CD4-positive, alpha-beta T cell treated with Interleukin-10 for 1 hour (primary cell): ENCODE results near the gene CFP.
A peak's percentile ranks its signal among the peaks of the same experiment; 100 is the strongest.
"Not testable (repeated sequence)": the region's sequence is repeated elsewhere in the genome, so short reads cannot be mapped to it uniquely, and the experiment has no call there.

ENCODE experiments used
- DNase-seq: peaks from one replicate; pipeline ENCODE4 v3.0.0-alpha.2; 2020

The CFP gene

DNA sequence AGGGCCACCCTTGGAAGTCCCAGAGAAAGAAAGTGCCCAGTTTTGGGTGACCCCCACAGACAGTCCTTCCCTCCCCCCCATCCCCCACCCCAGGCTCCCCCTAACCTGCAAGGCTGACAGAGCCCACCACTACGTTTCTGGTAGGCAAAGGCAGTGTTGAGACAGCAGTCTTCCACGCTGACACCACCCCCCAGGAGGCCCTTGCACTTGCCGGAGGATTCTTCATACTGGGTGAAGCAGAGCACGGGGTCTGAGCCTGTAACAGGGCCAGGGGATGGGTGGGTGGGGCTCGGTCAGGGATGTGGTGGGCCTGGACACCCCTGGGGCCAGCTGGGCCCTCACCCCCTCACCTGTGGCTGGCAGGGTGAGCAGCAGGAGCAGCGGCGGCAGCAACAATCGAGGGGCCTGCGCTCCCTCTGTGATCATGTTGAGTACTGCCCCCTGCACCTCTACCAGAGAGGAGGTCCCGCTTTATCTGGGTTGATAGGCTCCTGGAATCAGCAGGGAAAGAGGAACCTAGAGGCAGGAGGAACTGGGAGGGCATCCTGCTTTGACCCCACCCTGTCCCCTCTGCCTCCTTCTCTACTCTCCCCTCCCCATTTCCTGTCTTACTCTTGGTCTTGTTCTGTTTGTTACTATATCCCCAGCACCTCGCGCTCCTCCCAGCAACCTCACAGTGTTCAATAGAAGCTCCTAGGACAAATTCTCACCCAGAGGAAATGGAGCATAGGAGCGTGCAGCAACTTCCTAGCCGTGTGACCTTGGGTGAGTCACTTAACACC, at the start of gene CFP:
Gene CFP, minus strand, starts transcription at position 512 of the 782 bp plus-strand sequence. Its CDS starts 86 bp downstream, at position 426.
- no peak for DNase-seq

DNA sequence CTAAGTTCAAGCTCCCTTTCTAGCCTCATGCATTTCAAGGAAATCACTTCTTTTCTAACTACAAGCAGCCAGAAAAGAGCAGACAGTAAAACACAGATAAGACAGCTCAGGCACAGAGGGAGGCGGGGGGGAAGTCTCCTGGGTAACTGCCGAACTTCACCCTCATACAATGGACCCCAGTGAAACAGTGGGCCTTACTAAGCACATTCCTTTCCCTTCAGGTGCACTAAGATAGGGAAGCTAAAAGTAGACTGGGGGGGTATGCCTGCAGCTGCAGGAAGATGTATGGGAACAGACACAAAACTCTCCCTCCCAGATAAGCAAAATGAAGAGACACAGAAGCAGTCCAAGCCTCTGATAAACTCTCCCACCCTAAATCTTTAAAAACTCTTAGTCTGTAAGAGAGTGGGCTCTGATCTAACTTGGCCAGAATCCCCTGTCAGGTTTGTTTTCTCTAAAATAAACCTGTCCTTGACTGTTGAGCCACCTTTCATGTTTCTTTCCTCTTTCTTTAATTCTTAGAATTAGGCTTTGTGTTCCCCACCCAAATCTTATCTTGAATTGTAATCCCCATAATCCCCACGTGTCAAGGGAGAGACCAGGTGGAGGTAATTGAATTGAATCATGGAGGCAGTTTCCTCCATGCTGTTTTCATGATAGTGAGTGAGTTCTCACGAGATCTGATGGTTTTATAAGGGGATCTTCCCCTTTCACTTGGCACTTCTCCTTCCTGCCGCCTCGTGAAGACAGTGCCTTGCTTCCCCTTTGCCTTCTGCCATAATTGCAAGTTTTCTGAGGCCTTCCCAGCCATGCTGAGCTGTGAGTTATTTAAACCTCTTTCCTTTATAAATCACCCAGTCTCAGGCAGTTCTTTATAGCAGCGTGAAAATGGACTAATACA, 46.5 kb upstream of the CFP start:
- DNase-seq: not testable (repeated sequence)

DNA sequence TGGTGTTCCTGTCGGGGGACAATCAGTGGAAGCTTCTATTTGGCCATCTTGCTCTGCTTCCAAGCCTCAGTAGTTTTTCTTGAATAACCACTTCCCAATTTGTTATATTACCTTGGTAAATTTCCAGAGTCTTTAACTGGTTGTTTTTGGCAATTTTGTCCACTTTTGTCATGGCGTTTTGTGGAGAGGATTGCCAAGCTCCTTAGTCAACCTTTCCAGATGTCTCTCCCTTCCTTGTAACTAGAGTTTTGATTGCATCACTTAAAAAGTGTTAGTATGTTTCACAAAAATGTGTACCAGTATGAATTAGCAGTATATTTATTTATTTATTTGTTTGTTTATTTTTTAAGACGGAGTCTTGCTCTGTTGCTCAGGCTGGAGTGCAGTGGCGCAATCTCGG, 45.0 kb upstream of the CFP start:
- no peak for DNase-seq

DNA sequence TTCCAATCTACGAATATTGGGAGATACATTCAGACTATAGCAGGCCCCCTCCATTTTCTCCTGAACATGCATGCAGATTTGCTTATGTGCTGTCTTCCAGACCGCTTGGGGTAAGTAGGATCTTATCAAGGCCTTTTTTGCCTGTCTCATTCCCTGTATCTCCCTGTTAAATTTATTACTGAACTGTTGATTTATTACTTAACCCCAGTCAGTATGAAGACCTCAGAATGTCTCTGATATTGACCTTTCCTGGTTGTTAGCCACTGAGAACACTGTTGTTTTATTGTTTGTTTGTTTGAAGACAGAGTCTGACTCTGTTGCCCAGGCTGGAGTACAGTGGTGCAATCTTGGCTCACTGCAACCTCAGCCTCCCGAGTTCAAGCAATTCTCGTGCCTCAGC, 36.1 kb upstream of the CFP start:
- DNase-seq: not testable (repeated sequence)

DNA sequence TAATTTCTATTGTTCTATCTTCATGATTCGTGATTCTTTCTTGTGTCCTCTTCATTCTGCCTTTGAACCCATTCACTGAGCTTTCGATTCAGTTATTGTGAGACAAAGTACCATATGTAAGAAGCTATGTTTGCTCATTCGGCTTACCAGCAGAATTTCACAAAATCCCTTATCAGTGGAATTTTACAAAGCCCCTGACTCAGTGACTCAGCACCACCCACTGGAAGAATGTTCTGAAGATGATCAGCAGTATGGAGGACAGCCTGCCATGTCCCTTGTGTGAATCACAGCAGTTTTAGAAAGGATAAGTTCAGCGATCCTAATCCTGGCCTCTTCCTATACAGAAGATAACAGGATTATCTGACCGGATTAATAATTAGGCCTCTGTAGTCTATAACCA, 35.0 kb upstream of the CFP start:
- no peak for DNase-seq

DNA sequence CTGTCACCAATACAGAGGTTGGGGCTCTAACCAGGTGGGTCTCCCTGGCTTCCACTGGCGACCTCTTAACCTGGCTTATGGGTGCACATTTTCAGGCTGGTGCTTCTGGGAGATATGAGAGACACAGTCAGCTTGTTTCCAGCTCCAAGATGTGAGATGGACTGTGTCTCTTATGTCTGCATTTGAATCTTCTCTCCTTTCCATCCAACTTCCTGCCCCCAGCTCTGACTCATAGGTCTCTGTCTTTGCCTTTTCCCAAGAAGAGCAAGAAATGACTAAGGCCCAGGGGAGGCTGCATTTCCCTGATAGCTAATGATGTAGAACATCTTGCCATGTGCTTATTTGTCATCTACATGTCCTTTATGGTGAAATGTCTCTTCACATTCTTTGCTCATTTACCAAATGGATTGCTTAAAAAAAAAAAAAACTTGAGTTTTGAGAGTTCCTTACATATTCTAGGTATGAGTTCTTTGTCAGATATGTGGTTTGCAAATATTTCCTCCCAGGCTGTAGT, 32.5 kb upstream of the CFP start:
- no peak for DNase-seq

DNA sequence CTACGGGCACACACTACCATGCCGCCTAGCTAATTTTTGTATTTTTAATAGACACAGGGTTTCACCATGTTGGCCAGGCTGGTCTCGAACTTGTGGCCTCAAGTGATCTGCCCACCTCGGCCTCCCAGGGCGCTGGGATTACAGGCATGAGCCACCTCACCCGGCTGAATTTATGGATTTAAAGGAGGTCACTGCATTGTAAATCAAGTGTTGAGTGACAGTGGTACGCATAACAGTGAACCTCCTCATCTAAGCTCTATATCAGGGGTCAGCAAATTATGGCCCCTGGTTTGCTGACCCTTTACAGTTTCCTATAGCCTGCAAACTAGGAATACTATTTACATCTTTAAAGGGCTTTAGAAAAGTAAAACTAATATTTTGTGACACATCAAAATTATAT, 31.8 kb upstream of the CFP start:
- DNase-seq: no peak

DNA sequence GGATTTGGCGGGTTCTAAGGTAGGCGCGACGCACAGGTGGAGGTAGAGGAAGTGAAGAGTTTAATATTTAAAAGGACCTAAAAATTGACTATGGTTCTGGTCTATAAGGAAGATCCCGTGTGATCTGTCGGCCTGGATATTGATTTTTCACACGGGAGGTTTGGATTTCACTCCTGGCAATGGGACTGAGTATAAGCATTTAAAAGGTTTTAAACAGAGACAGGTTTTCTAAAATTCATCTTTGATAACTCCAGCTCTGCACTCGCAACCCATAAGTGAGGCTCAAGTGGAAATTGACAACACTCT, 29.6 kb upstream of the CFP start:
- no peak for DNase-seq

DNA sequence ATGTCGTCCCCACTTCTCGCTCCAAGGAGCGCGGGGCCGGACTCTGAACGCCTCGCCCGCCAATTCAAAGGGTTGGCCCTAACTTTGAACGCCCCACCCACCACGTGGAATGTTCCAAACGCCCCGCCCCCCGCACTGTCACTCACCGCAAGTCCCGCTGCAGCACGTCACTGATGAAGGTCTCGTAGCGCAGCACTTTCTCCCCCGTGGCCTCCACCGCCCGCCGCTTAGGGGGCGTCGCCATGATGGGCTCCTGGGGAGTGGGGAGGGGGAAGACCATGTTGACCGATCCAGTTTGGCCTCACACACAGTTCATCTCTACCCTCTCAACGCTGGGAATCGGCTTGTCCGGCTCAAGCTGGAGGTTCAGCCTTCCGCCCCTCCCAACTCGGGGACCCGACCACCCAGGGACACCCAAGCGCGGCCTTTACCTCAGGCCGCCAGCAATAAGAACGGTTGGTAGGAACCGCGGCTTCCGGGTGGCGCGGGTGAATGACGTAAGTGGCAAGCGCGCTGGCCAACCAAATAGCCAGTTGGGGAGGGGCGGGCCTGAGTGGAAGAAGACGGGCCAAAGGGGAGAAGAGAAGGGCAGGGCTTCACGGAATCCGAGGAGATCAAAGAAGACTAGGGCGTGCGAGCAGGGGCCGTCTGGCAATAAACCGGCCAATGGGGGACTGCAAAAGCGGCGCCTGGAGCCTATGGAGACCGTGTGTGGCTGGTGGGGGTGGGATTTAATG, 29.1 kb upstream of the CFP start, which contains the start of gene UXT:
Gene UXT, minus strand, starts transcription at position 497 of the 737 bp plus-strand sequence. Its CDS starts 253 bp downstream, at position 244.
- DNase-seq: peak; percentile 94

DNA sequence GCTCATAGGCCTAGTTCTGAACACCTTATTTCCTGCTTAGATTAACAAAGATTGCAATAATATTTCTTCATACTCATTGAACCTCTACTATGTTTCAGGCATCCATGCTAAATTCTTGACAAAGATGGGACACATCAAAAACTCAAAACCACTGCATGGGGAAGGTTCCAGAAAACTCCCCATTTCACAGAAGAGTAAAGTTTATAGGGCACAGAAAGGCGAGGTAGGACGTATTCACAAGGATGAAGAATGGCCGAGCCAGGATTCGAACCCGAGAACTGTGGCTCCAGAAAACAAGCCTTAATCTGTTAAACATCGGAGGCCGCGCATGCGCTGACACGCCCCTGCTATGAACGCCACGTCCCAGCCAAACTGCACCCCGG, 28.6 kb upstream of the CFP start:
- no peak for DNase-seq

DNA sequence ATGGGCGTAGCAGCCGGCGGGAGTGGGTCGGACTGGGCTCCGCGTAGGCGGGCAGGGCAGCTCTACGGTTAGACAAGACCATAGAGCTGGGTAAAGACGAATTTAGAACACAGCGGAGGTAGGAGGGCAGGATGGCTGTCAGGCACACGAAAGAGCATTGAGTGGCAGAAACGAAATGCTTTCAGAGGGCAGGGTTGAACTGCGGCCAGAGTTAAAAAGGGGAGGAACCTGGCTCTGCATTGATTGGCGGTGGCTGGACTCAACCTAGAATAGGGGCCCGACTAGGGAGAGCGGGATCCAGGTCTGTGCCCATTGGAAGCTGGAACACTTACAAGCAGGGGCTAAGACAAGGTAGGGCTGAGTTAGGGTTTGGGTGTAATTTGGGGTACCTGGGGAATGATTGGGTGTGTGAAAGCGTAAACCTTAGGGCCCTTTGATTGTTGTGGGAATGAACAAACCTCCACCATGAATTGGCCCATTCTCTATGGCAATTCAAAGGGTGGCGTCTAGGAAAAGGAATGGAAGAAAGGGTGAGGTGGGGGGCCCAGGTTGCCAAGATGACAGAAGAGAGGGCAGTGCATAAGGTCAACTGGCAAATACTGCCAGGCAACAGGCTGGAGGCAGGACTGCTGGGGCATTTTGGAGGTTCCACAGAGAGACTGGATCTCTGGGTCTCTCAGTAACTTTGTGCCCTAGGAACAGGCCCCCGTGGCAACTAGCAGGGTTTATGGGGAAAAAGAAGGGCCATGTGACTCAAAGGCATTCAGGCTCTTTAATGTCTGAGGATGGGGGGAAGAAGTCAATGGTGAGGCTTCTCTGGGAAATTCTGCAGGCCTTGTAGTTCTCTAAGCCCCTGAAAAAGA, 21.5 kb upstream of the CFP start:
- DNase-seq: no peak

DNA sequence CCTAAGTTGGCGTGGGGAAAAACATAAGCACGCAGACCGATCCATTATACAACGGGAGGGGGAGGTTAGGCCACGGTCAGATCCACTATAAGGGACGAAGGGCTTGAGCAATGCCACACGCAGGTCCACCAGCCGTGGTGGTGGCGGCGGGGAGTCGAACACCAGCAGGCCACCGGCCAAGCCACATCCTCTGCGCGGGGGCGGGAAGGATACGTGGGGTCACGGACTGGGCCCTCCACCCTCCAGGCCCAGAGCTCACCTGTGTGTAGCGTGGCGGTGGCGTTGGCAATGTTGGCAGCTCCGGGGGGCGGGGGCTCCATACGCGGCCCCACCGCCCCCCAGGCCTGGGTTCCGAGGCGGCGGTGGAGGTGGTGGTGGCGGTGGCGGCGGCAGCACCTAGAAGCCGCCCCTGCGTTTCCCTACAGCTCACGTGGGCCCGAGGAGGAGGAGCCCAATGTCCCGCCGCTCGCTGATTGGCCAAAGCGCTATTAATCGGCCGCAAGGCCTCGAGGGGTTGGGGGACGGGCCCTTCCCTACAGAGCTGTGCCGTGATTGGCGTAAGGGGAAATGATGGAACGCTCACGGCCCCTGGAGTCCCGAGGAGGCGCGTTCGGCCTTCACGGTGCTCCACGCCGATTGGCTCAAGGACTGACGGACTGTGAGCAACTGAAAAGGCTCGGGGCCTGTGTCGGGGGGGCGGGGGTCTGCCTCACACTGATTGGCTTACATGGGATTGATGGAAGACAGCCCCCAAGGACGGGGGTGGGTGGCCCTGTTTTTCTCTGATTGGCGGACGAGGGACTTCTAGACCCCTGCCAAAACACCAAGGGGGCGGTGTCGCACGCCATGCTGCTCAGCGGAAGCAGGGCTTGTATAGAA, 20.7 kb upstream of the CFP start, which contains the start of gene ELK1:
Gene ELK1, minus strand, starts transcription at position 400 of the 879 bp plus-strand sequence. CDS start 9,122 bp downstream, outside the sequence.
- peak; percentile 94 for DNase-seq

DNA sequence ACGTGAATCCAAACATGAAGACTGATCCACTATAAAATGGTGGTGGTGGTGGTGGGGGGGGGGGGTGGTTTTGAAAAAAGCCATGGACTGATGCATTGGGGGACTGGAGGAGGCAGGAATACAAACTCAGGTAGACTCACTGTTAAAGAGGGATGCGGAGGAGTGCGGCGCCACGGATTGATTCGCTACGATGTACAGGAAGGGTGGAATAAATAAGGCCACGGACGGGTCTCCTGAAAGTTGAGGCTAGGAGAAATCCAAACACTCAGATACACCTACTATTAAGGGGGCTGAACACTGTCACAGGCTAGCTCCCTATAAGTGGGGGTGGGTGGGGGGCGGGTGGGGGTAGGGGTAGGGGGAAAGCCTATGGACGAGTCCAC, 20.0 kb upstream of the CFP start:
- DNase-seq: no peak

DNA sequence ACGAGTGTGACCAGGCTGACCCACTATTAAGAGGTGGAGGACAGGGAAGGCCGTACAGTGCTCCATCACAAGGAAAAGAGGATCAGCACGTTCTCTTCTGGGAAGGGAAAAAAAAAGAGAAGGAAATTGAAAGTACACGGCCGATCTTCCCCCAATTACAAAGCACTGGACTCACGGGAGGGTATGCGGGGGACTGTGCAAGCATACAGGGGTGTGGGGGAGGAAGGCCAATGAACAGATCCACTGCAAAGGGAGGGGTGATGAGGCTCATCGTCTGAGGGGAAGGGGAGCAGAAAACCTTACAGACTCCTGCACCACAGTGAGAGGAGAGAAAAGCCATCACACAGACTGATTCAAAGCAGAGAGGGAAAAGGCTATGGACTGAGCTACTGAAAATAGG, 19.5 kb upstream of the CFP start:
- DNase-seq: no peak

DNA sequence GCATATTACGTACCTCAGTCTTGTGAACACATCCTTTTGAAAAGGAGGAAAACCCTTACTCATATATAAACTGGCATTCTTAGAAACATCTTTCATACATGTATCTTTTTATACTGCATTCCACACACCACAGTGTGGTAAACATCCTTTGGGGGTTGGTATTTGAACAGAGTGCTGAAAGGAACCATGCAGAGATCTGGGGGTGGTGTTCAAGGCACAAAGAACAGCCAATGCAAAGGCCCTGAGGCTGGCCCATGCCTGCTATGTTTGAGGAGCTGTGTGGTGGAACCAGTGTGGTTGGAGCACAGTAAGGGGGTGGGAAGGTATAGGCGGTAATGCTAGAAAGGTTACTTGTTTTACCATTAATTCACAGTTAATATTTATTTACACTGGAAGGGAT, 18.6 kb upstream of the CFP start:
- DNase-seq: no peak

DNA sequence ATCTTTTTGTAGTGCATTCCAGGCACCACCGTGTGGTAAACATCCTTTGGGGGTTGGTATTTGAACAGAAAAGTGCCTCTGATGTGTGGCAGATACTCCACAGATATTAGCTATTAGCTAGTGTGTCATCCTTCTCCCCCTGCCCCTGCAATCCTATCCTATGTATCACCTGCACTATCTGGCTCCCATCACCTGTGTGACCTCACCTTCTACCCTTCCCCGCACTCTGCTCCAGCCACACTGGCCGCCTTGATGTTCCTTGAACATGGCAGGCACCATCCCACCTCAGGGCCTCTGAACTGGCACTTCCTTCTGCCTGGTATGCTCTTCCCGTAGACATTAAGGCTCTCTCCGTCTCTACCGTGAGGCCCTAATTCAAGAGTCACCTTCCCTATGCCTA, 16.9 kb upstream of the CFP start:
- DNase-seq: no peak

DNA sequence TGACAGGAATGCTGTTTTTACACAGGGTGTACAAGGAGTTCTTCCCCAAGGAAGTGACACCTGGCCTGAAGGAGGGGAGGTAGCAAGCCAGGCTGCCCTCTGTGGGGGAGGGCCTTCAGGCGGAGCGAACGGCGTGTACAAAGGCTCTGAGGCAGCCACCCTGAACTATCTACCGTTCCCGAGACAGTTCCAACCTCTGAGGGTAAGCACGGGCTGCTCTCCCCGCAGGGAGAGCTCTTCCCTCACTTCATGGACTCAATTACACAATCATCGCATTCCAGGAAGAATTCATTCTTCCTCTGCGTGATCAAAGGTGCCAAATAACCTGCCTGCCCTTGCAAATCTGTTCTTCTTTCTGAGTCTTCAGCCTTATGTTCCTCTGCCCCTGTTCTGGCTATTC, 15.8 kb upstream of the CFP start:
- DNase-seq: no peak

DNA sequence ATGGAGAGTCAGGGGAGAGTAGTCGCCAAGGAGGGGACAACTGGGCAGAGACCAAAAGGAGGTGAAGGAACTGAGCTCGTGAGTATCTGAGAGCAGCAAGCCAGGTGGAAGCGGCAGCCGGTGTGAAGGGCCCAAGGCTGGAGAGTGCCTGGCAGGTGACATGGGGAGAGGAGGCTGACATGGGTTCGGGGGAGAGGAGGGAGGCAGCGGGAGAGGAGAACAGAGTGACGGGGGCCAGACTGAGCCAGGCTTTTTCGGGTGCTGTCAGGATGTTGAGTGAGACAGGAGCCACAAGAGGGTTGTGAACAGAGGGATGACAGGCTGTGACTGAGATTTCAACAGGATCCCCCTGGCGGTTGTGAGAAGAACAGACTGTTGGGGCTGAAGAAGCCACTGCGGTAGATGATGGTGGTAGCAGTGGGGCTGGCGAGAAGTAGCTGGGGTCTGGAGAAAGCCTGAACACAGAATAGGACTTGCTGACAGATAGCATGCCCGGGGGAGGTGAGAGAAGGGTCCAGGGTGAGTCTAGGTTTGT, 14.9 kb upstream of the CFP start:
- peak; percentile 33 for DNase-seq

DNA sequence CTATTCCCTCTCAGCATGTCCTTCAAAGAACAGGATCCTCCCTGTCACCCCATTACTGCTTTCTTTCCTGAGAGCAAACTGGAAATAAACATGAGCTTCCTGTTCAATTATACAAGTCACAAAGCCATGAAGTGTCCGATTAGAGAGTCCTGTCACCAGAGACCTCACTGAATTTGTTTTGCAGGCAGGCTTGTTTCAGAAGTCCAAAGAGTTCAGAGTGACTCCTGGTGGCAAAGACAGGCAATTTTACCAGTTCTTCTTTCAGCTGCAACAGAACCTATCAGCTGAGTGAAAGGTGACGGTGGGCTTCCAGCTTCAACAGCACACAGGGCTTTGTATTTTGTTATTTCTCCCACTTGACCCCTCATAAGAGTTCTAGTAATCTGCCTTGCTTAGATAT, 14.2 kb upstream of the CFP start:
- no peak for DNase-seq

DNA sequence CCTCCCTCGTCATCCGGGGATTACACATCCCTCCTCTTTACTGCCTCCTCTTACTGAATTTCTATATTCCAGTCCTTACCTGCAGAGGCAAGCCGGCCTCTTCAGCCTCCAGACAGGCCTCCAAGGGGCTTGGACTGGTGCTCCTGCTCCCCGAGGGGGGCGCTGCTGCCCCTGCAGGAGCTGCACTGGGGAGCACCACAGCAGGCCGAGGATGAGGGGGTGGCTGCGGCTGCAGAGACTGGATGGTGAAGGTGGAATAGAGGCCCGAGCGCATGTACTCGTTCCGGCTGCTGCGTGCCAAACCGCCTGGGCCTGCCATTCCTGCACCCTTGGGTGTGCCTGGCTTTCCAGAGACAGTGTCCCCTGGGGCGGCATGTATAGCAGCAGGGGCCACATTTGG, 9.1 kb upstream of the CFP start:
- no peak for DNase-seq
